ENCODE measurements around the gene ZHX3.

DNA sequence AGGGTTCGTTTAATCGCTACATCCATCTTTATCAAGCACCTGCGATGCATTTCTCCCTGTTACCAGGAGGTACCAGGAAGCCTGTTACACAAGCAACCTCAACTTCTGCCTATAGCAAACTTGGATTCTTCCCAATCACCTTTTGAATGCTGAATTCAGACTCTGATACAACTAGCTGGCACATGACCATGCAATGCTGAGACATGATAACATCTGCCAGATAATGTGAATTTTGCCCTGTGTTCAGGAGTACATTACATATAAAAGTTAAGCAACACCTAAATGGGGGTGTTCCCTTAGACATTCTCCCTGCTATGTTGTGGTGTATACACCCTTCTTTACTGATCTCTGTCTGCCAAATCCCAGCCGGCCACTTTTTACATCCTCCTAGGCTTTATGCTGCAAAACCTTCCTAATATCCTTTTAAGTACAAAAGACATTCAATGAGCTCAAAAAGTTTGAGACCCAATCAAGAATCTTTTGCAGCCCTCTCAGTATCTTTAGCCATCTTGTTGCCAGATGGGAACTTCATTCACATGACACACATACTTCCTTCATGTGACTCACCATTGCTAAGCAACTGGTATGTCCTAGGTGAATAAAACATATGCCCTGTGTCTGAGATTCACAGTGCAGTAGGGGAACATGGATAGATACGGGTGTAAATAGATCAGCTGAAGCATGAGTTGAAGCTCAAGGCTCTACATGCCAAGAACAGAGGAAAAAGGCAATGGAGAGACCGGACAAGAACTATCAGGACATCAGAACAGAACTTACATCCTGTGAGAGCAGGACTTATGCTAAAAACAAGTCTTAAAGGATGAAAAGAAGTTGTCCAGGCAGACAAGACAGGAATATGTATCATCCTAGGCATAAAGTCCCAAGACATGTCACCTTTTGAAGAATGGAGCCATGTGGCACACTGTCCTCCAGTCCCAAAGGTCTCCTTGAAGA, 84.3 kb downstream of the ZHX3 start:
- TF ChIP-seq, protein P1, sequence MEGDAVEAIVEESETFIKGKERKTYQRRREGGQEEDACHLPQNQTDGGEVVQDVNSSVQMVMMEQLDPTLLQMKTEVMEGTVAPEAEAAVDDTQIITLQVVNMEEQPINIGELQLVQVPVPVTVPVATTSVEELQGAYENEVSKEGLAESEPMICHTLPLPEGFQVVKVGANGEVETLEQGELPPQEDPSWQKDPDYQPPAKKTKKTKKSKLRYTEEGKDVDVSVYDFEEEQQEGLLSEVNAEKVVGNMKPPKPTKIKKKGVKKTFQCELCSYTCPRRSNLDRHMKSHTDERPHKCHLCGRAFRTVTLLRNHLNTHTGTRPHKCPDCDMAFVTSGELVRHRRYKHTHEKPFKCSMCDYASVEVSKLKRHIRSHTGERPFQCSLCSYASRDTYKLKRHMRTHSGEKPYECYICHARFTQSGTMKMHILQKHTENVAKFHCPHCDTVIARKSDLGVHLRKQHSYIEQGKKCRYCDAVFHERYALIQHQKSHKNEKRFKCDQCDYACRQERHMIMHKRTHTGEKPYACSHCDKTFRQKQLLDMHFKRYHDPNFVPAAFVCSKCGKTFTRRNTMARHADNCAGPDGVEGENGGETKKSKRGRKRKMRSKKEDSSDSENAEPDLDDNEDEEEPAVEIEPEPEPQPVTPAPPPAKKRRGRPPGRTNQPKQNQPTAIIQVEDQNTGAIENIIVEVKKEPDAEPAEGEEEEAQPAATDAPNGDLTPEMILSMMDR (IDR thresholded peaks at IDR 0.05), result no peak
- no peak for TF ChIP-seq EZH2 (IDR thresholded peaks at IDR 0.05; ENCODE audit: borderline replicate concordance, insufficient read depth, low read depth, low read length, poor library complexity, severe bottlenecking)

Measured in B cell (primary cell).